Smooth muscle cell (in vitro differentiated cells): Measurements from ENCODE around the gene NRCAM. TPM values are rescaled to one million over a fixed set of nuclear protein-coding genes. Genes with fewer than 3 reads are reported as not detected.

ENCODE experiments used
- DNase-seq: peaks from one replicate; lab custom pipeline; 2025; ENCODE audit not compliant: unreplicated experiment; lab: John Stamatoyannopoulos, UW
- H2AFZ ChIP-seq: fragments of 200-600 bp; sonication (generic); 2 replicates; pipeline ENCODE4 v1.6.0; 2016; ENCODE audit warnings: antibody characterized with exemption, low read depth, mild to moderate bottlenecking
- H3F3A ChIP-seq: fragments of 200-600 bp; sonication (generic); 2 replicates; pipeline ENCODE4 v1.6.0; 2017; ENCODE audit warnings: antibody characterized with exemption, low read depth
- H3K27ac ChIP-seq: fragments of 200-600 bp; sonication (generic); 2 replicates; pipeline ENCODE4 v1.5.1; 2016; ENCODE audit warnings: low read depth, mild to moderate bottlenecking
- H3K27me3 ChIP-seq: fragments of 200-600 bp; sonication (generic); 2 replicates; pipeline ENCODE4 v1.6.1; 2016; ENCODE audit warnings: low read depth, mild to moderate bottlenecking
- H3K36me3 ChIP-seq: fragments of 200-600 bp; sonication (generic); 2 replicates; pipeline ENCODE4 v1.5.1; 2016; ENCODE audit warnings: low read depth
- H3K4me1 ChIP-seq: fragments of 200-600 bp; sonication (generic); 2 replicates; pipeline ENCODE4 v1.5.1; 2016; ENCODE audit warnings: low read depth
- H3K4me2 ChIP-seq: fragments of 200-600 bp; sonication (generic); 2 replicates; pipeline ENCODE4 v1.6.0; 2016; ENCODE audit warnings: mild to moderate bottlenecking
- H3K4me3 ChIP-seq: fragments of 200-600 bp; sonication (generic); 2 replicates; pipeline ENCODE4 v1.5.1; 2016; ENCODE audit warnings: mild to moderate bottlenecking
- H3K79me2 ChIP-seq: fragments of 200-600 bp; sonication (generic); 2 replicates; pipeline ENCODE4 v1.6.0; 2016; ENCODE audit warnings: low read depth, mild to moderate bottlenecking
- H3K9ac ChIP-seq: fragments of 200-600 bp; sonication (generic); 2 replicates; pipeline ENCODE4 v1.6.0; 2016; ENCODE audit warnings: low read depth
- H3K9me3 ChIP-seq: fragments of 200-600 bp; sonication (generic); replicated peaks from 2 replicates; pipeline ENCODE4 v1.5.1; 2016; ENCODE audit warnings: low read depth
- H4K20me1 ChIP-seq: fragments of 200-600 bp; sonication (generic); 2 replicates; pipeline ENCODE4 v1.6.0; 2016; ENCODE audit warnings: low read depth
- WGBS: methylation state at CpG from one replicate; pipeline ENCODE4 v1.1.7; 2016; ENCODE audit warnings: low lambda C conversion rate; 5-methylcytosine and 5-hydroxymethylcytosine counted together
- polyA plus RNA-seq: library from polyadenylated mRNA; unstranded; fragments of >200 nt; fragmentation: Nextera tagmentation; extraction: Ambion mirVana; gene quantifications from 2 replicates; pipeline ENCODE4 v1.2.1, GENCODE V29; 2016
- total RNA-seq: library from RNA; depleted of rRNA; stranded (reverse); fragments of >200 nt; gene quantifications from 2 replicates; pipeline ENCODE4 v1.2.3, GENCODE V29; 2014
- TF ChIP-seq, protein P1 (sequence below): fragments of 200-600 bp; sonication (generic); IDR thresholded peaks from 2 replicates; pipeline ENCODE4 v1.5.1; 2017; ENCODE audit warnings: borderline replicate concordance, mild to moderate bottlenecking, antibody characterized with exemption; ENCODE audit not compliant: insufficient read depth, poor library complexity, severe bottlenecking

NRCAM gene
- total and polyA plus RNA-seq, 2 experiments from 2014 or later = 0.49 TPM; not detected in 1

DNA sequence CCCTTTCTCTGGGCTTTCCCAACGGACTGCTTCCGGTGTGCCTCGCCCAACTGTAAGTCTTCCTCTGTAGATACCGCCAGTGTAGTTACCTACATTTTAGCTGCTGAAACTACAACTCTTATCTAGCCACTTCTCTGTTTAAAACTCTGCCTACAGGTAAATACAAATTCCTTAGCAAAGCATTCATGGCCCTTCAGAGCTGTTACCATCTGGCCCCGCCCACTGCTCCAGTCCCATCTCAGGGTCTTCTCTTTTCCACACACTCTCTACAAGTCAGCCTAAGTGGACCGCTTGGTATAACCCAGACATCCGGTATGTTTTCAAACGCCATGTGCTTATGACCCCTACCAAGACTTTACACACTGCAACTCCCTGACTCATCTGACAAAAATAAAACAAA, 285.1 kb downstream of the NRCAM start:
- no peaks in the 10 kb centered on the region for H3K36me3 ChIP-seq
- 88% methylated on average over 8 of the region's 8 CpGs for WGBS
- no peak overlapping the region for H3K9ac ChIP-seq

DNA sequence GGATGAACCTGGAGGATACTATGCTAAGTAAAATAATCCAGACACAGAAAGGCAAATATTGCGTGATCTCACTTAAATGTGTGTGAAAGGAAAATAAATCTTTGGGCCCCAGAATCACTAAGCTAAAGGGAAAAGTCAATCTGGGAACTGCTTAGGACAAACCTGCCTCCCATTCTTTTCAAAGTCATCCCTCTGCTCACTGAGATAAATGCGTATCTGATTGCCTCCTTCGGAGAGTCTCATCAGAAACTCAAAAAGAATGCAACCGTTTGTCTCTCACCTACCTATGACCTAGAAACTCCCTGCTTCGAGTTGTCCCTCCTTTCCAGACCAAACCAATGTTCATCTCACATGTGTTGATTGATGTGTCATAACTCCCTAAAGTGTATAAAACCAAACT, 286.0 kb downstream of the NRCAM start:
- TF ChIP-seq, protein P1, sequence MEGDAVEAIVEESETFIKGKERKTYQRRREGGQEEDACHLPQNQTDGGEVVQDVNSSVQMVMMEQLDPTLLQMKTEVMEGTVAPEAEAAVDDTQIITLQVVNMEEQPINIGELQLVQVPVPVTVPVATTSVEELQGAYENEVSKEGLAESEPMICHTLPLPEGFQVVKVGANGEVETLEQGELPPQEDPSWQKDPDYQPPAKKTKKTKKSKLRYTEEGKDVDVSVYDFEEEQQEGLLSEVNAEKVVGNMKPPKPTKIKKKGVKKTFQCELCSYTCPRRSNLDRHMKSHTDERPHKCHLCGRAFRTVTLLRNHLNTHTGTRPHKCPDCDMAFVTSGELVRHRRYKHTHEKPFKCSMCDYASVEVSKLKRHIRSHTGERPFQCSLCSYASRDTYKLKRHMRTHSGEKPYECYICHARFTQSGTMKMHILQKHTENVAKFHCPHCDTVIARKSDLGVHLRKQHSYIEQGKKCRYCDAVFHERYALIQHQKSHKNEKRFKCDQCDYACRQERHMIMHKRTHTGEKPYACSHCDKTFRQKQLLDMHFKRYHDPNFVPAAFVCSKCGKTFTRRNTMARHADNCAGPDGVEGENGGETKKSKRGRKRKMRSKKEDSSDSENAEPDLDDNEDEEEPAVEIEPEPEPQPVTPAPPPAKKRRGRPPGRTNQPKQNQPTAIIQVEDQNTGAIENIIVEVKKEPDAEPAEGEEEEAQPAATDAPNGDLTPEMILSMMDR = no peak
- Histone ChIP-seq H3K27ac (no peak overlapping the region), H3K4me3 (no peak overlapping the region), H2AFZ (no peak overlapping the region), H3K9me3 (no peaks in the 10 kb centered on the region), H3K36me3 (no peaks in the 10 kb centered on the region), H3K4me1 (no peaks in the 10 kb centered on the region), H4K20me1 (no peaks in the 10 kb centered on the region), H3K79me2 (no peaks in the 10 kb centered on the region), H3K4me2 (no peak overlapping the region), H3K27me3 (peaks cover 5% of the 10 kb centered on the region), H3K9ac (no peak overlapping the region), H3F3A (no peaks in the 10 kb centered on the region)
- DNase-seq = no peak
- 70% methylated on average over 5 of the region's 5 CpGs for WGBS

More for the DNA sequence above, 285.1 kb downstream of the NRCAM start:
- Histone ChIP-seq H2AFZ (no peak overlapping the region), H3K27ac (no peak overlapping the region), H3K27me3 (peaks cover 5% of the 10 kb centered on the region), H4K20me1 (no peaks in the 10 kb centered on the region), H3K4me2 (no peak overlapping the region), H3K4me3 (no peak overlapping the region), H3K9me3 (no peaks in the 10 kb centered on the region), H3K4me1 (no peaks in the 10 kb centered on the region), H3K79me2 (no peaks in the 10 kb centered on the region), H3F3A (no peaks in the 10 kb centered on the region)
- no peak for DNase-seq
- TF ChIP-seq, protein P1 = no peak

DNA sequence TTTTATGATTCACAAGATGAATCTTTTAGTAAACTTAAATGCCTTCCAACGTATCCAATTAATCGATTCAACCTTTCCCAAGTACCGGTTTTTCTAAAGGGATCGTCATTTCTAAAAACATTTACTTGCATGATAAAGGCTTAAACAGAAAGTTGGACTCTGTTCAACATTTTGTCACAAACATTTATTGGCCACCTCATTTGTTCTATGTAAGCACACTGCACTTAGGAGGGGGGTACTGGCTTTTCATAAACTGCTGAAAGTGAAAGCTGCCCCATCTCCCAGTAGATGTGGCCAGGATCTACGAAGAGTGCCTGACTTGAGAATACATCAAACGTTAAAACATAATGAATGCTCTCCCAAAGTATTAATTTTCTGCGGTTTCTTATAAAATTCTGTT, 288.8 kb downstream of the NRCAM start:
- Histone ChIP-seq H3K9me3 (no peaks in the 10 kb centered on the region), H3K36me3 (no peaks in the 10 kb centered on the region), H2AFZ (no peak overlapping the region), H3K27ac (no peak overlapping the region), H3K4me1 (no peaks in the 10 kb centered on the region), H3K4me2 (no peak overlapping the region), H3K9ac (no peak overlapping the region), H3F3A (no peaks in the 10 kb centered on the region), H3K27me3 (peaks cover 5% of the 10 kb centered on the region), H3K4me3 (no peak overlapping the region), H3K79me2 (no peaks in the 10 kb centered on the region), H4K20me1 (no peaks in the 10 kb centered on the region)
- no peak for DNase-seq
- TF ChIP-seq, protein P1 = no peak
- 90% methylated on average over 7 of the region's 7 CpGs for WGBS

DNA sequence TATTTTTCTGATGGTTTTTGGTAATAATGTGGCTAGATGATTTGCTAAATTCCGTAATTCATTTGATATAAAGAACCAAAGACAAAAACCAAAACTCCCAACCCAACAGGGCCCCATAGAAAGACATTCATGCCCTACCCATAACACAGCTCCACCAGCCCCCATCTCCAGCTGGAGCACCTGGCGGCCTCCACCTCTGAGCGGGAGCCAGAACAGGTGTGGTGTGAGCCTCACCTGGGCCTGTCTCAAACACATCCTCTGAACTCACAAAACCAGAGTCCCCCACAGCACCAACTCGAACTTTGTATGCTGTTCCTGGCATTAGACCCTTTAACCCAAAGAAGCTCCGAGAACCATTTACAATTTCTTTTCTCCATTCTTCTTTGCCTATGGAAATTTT, 289.5 kb downstream of the NRCAM start:
- Histone ChIP-seq H3K9me3 (no peaks in the 10 kb centered on the region), H3K4me3 (no peak overlapping the region), H2AFZ (no peak overlapping the region), H3K27ac (no peak overlapping the region), H3K4me1 (no peaks in the 10 kb centered on the region), H3K27me3 (peaks cover 5% of the 10 kb centered on the region), H3K4me2 (no peak overlapping the region), H3K79me2 (no peaks in the 10 kb centered on the region), H3K9ac (no peak overlapping the region), H4K20me1 (no peaks in the 10 kb centered on the region), H3K36me3 (no peaks in the 10 kb centered on the region), H3F3A (no peaks in the 10 kb centered on the region)
- WGBS = 90% methylated on average over 5 of the region's 5 CpGs
- no peak for DNase-seq
- TF ChIP-seq, protein P1 = no peak
